Activated naive CD4-positive, alpha-beta T cell treated with anti-CD3 and anti-CD28 coated beads for 36 hours (primary cell): Measurements from ENCODE around the gene DCTN5. TPM values are rescaled to one million over a fixed set of nuclear protein-coding genes. Genes with fewer than 3 reads are reported as not detected.
A peak's percentile ranks its signal among the peaks of the same experiment; 100 is the strongest.
"Not testable (repeated sequence)": the region's sequence is repeated elsewhere in the genome, so short reads cannot be mapped to it uniquely, and the experiment has no call there.

Experiments
- CTCF ChIA-PET: fragments of 350-600 bp; sonication (Branson Sonifier 250); formaldehyde crosslinking; loops from one replicate; lab custom pipeline; 2021; ENCODE audit warnings: antibody characterized with exemption; lab: Charles Lee
- DNase-seq: peaks from one replicate; pipeline ENCODE4 v3.0.0-alpha.2; 2020
- H3K27ac Mint-ChIP-seq: one replicate; pipeline ENCODE4 v1.8.0; 2021; ENCODE audit warnings: mild to moderate bottlenecking, mixed read lengths
- H3K27me3 Mint-ChIP-seq: one replicate; pipeline ENCODE4 v1.8.0; 2021; ENCODE audit warnings: low read depth, mixed read lengths
- H3K36me3 Mint-ChIP-seq: one replicate; pipeline ENCODE4 v1.8.0; 2021; ENCODE audit warnings: low read depth, mixed read lengths
- H3K4me1 Mint-ChIP-seq: one replicate; pipeline ENCODE4 v1.8.0; 2021; ENCODE audit warnings: low read depth, mixed read lengths
- H3K4me3 Mint-ChIP-seq: one replicate; pipeline ENCODE4 v1.8.0; 2021; ENCODE audit warnings: mild to moderate bottlenecking, moderate library complexity, mixed read lengths
- H3K9me3 Mint-ChIP-seq: one replicate; pipeline ENCODE4 v1.8.0; 2021; ENCODE audit warnings: mixed read lengths
- intact Hi-C: fragments of 100-400 bp; cut with micrococcal nuclease; formaldehyde crosslinking; loops from one replicate; pipeline ENCODE4 v1.15.1; 2023
- total RNA-seq, 2 experiments: library from RNA; stranded (reverse); gene quantifications; one replicate each; pipeline ENCODE4 v1.2.3, GENCODE V29; 2021

The DCTN5 gene
- total RNA-seq, 2 experiments from 2014 or later = 57.5 to 60.7 TPM

- peaks cover 47% of the 10 kb centered on the region for H3K36me3 Mint-ChIP-seq
- no peaks in the 10 kb centered on the region for H3K4me1 Mint-ChIP-seq
- intact Hi-C loops = no loop called here
- no peaks in the 10 kb centered on the region for H3K9me3 Mint-ChIP-seq
- CTCF ChIA-PET = no interaction called here
- no peak for DNase-seq
- no peak overlapping the region for H3K4me3 Mint-ChIP-seq
- no peak overlapping the region for H3K27ac Mint-ChIP-seq
- H3K27me3 Mint-ChIP-seq = no peaks in the 10 kb centered on the region
Measured at GRCh38 chr16:23624092-23624491, 17.2 kb upstream of the DCTN5 start.

- DNase-seq = no peak
- Mint-ChIP-seq H3K27me3 (no peaks in the 10 kb centered on the region), H3K4me1 (peaks cover 19% of the 10 kb centered on the region), H3K9me3 (no peaks in the 10 kb centered on the region), H3K36me3 (peaks cover 47% of the 10 kb centered on the region), H3K27ac (no peak overlapping the region), H3K4me3 (no peak overlapping the region)
- CTCF ChIA-PET = no interaction called here
- intact Hi-C loops = no loop called here
Measured at GRCh38 chr16:23629516-23629915, 11.8 kb upstream of the DCTN5 start.

DNA sequence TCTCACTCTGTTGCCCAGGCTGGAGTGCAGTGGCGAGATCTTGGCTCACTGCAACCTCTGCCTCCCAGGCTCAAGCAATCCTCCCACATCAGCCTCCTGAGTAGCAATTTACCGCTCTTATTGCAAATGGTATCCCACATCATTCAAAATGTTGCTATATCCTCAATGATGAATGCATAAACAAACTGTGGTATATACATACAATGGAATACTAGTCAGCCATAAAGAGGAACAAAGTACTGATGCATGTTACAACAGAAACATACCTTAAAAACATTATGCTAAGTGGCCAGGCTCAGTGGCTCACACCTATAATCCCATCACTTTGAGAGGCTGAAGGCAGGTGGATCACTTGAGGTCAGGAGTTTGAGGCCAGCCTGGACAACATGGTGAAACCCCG lies 9.4 kb upstream of the DCTN5 start:
- Mint-ChIP-seq H3K4me1 (peaks cover 21% of the 10 kb centered on the region), H3K36me3 (peaks cover 46% of the 10 kb centered on the region)
- H3K27me3 Mint-ChIP-seq, CTCF ChIA-PET, H3K27ac Mint-ChIP-seq, intact Hi-C loops, H3K9me3 Mint-ChIP-seq, H3K4me3 Mint-ChIP-seq, DNase-seq: not testable (repeated sequence)

GRCh38 chr16:23634461-23635036 lies 6.7 kb upstream of the DCTN5 start:
- no peaks in the 10 kb centered on the region for H3K27me3 Mint-ChIP-seq
- intact Hi-C loops = no loop called here
- H3K36me3 Mint-ChIP-seq = peaks cover 41% of the 10 kb centered on the region
- CTCF ChIA-PET = no interaction called here
- DNase-seq = no peak
- H3K4me1 Mint-ChIP-seq = peaks cover 23% of the 10 kb centered on the region
- no peaks in the 10 kb centered on the region for H3K9me3 Mint-ChIP-seq
- H3K4me3 Mint-ChIP-seq = no peak overlapping the region
- H3K27ac Mint-ChIP-seq = no peak overlapping the region

DNA sequence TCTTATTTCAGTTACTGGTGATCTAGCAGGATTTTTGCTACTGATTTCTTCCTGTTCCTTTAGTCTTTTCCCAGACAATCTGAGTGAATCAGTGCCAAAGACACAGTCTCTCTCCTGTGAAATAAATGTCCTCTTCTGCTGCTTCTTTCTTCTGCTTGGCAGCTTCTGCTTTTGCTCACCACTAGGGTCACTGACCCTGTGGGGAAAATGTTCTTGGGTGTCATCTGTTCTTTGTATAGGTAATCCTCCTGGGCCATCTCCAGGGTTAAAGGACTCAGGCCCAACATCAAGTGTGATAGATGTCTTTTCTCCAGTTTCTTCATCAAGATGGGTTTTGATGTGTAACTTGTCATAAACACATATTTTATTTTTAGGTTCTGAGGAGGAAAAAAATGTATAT lies 5.3 kb upstream of the DCTN5 start:
- H3K27ac Mint-ChIP-seq = no peak overlapping the region
- CTCF ChIA-PET = no interaction called here
- H3K9me3 Mint-ChIP-seq = no peaks in the 10 kb centered on the region
- no peak for DNase-seq
- H3K4me1 Mint-ChIP-seq = peaks cover 24% of the 10 kb centered on the region
- intact Hi-C loops = no loop called here
- H3K36me3 Mint-ChIP-seq = peaks cover 34% of the 10 kb centered on the region
- H3K27me3 Mint-ChIP-seq = no peaks in the 10 kb centered on the region
- no peak overlapping the region for H3K4me3 Mint-ChIP-seq

- H3K9me3 Mint-ChIP-seq = no peaks in the 10 kb centered on the region
- intact Hi-C loops = no loop called here
Measured at GRCh38 chr16:23640615-23640930, 693 bp upstream of the DCTN5 start.

GRCh38 chr16:23642246-23642774 lies 1.0 kb downstream of the DCTN5 start:
- H3K9me3 Mint-ChIP-seq = no peaks in the 10 kb centered on the region
- H3K27me3 Mint-ChIP-seq = no peaks in the 10 kb centered on the region
- peaks cover 39% of the 10 kb centered on the region for H3K4me1 Mint-ChIP-seq
- intact Hi-C loops = no loop called here
- CTCF ChIA-PET = interaction anchor here (0.6 kb wide), 2 partner anchors 44 to 46 kb away, joined by 3 read pairs; no protein-coding TSS in a partner anchor
- H3K36me3 Mint-ChIP-seq = peaks cover 30% of the 10 kb centered on the region
- peak overlapping the region; percentile 97 for H3K27ac Mint-ChIP-seq
- no peak for DNase-seq
- H3K4me3 Mint-ChIP-seq = peak overlapping the region; percentile 100

More at GRCh38 chr16:23640615-23640930, 693 bp upstream of the DCTN5 start:
- H3K27ac Mint-ChIP-seq = peak overlapping the region; percentile 97
- no peaks in the 10 kb centered on the region for H3K27me3 Mint-ChIP-seq
- peaks cover 27% of the 10 kb centered on the region for H3K4me1 Mint-ChIP-seq
- peaks cover 24% of the 10 kb centered on the region for H3K36me3 Mint-ChIP-seq
- CTCF ChIA-PET = no interaction called here
- DNase-seq = no peak
- H3K4me3 Mint-ChIP-seq = peak overlapping the region; percentile 100

DNA sequence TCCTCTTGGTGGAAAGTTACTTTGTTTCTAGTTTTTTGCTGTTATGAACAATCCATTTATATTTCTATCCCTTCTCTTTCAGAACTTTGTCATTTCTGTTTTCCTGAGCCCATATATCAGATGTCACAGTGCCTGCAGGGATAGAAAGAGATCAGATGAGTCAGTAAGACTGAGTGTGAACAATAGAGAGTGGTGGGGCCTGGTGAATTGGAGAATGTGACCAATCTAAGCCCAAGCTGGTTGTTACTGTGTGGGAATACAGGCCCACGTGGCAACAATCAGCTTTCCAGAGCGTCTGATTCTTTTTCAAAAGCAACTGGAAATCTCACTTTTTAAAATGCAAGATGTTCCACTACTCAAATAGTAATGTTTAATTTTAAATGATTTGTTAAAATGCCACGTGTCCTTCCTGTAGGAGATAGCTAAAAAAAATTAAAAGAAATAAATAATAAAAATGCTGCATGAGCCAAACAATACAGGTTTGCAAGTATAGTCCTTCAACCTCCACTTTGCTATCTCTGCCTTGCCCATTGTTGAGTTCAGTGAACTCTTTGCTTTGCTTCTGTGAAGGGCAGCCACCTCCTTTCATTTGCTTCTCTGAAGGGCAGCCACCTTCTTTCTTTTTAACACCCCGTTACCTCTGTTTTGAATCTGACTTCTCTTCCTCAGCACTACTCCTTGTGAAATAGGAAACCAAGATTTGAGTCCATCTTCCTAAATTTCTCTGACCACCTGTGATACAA lies 9.6 kb downstream of the DCTN5 start:
- H3K27ac Mint-ChIP-seq = peak overlapping the region; percentile 82
- H3K9me3 Mint-ChIP-seq = no peaks in the 10 kb centered on the region
- H3K27me3 Mint-ChIP-seq = no peaks in the 10 kb centered on the region
- no peak overlapping the region for H3K4me3 Mint-ChIP-seq
- DNase-seq = no peak
- H3K4me1 Mint-ChIP-seq = peaks cover 38% of the 10 kb centered on the region
- intact Hi-C loops = no loop called here
- H3K36me3 Mint-ChIP-seq = peaks cover 46% of the 10 kb centered on the region
- CTCF ChIA-PET = no interaction called here

- DNase-seq = no peak
- intact Hi-C loops = loop anchor here (2.0 kb wide), 1 partner anchor 147 kb away; no protein-coding TSS in a partner anchor
- CTCF ChIA-PET = no interaction called here
- Mint-ChIP-seq H3K4me1 (peaks cover 29% of the 10 kb centered on the region), H3K27ac (peak overlapping the region; percentile 82), H3K4me3 (no peak overlapping the region), H3K9me3 (no peaks in the 10 kb centered on the region), H3K27me3 (no peaks in the 10 kb centered on the region), H3K36me3 (peaks cover 40% of the 10 kb centered on the region)
Measured at GRCh38 chr16:23651943-23652468, 10.7 kb downstream of the DCTN5 start.

- peaks cover 4% of the 10 kb centered on the region for H3K4me1 Mint-ChIP-seq
- no peaks in the 10 kb centered on the region for H3K9me3 Mint-ChIP-seq
- DNase-seq = no peak
- no peaks in the 10 kb centered on the region for H3K27me3 Mint-ChIP-seq
- no peak overlapping the region for H3K27ac Mint-ChIP-seq
- CTCF ChIA-PET = no interaction called here
- H3K4me3 Mint-ChIP-seq = no peak overlapping the region
- peaks cover 43% of the 10 kb centered on the region for H3K36me3 Mint-ChIP-seq
- intact Hi-C loops = no loop called here
Measured at GRCh38 chr16:23663918-23664317, 22.7 kb downstream of the DCTN5 start.

GRCh38 chr16:23666571-23667354 lies 25.5 kb downstream of the DCTN5 start:
- CTCF ChIA-PET = no interaction called here
- Mint-ChIP-seq H3K4me1 (peaks cover 16% of the 10 kb centered on the region), H3K9me3 (no peaks in the 10 kb centered on the region), H3K4me3 (no peak overlapping the region), H3K36me3 (peaks cover 47% of the 10 kb centered on the region), H3K27ac (no peak overlapping the region), H3K27me3 (no peaks in the 10 kb centered on the region)
- intact Hi-C loops = no loop called here
- no peak for DNase-seq

DNA sequence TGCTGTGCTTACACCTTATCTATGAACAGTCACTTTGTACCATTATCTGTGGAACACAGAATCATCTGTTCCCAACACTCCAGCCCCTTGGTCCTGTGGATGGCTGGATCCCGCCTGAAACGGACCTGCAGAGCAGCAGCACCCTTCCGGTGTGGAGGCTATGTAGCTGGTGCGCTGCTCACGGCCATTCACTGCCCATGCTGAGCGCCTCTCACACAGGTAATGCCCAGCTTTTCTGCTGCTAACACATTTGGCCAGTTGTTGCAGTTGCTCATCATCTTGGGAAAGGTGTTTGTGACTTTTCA lies 26.0 kb downstream of the DCTN5 start:
- CTCF ChIA-PET = interaction anchor here (1.3 kb wide), 1 partner anchor 11 kb away, joined by 4 read pairs; the partner anchor contains the start of gene PLK1
- DNase-seq = no peak
- Mint-ChIP-seq H3K9me3 (no peaks in the 10 kb centered on the region), H3K27me3 (no peaks in the 10 kb centered on the region), H3K4me1 (peaks cover 16% of the 10 kb centered on the region), H3K4me3 (no peak overlapping the region), H3K36me3 (peaks cover 52% of the 10 kb centered on the region), H3K27ac (no peak overlapping the region)
- intact Hi-C loops = no loop called here
